Panc1 (cell line): ENCODE data around the gene IL6. TPM values are rescaled to one million over a fixed set of nuclear protein-coding genes. Genes with fewer than 3 reads are reported as not detected.
"Not testable (repeated sequence)": the region's sequence is repeated elsewhere in the genome, so short reads cannot be mapped to it uniquely, and the experiment has no call there.

Experiments
- ATAC-seq: fragments of 200-7000 bp; cut with Tn5 transposase; 2 replicates; pipeline ENCODE4 v1.9.1; 2020; ENCODE audit warnings: mild to moderate bottlenecking, moderate library complexity
- BruUV-seq: library from RNA; stranded (reverse); fragments of 400-500 nt; replicated peaks from 2 replicates; lab custom pipeline; 2021; lab: Mats Ljungman, UMichigan
- CTCF ChIA-PET: fragments of 300-600 bp; sonication (Branson Sonifier 250); formaldehyde crosslinking; loops from one replicate; lab custom pipeline; 2022; ENCODE audit warnings: antibody characterized with exemption; lab: Charles Lee
- POLR2A ChIA-PET: fragments of 300-600 bp; sonication (Branson Sonifier 250); formaldehyde crosslinking; loops from one replicate; lab custom pipeline; 2022; ENCODE audit warnings: antibody characterized with exemption; lab: Charles Lee
- DNase-seq: peaks from one replicate; pipeline ENCODE4 v3.0.0-alpha.2; 2010; ENCODE audit warnings: low read depth, low spot score
- H3K27ac ChIP-seq: 2 replicates; pipeline ENCODE4 v1.5.1; 2011; ENCODE audit warnings: mild to moderate bottlenecking, low read length, inconsistent platforms
- H3K27me3 ChIP-seq: fragments of 200-500 bp; sonication (Bioruptor generic); 2 replicates; pipeline ENCODE4 v1.6.0; 2014; ENCODE audit warnings: low read length, inconsistent platforms; ENCODE audit not compliant: control insufficient read depth, insufficient read depth
- H3K36me3 ChIP-seq: fragments of 200-500 bp; sonication (Bioruptor generic); 2 replicates; pipeline ENCODE4 v1.5.1; 2014; ENCODE audit warnings: inconsistent platforms, mild to moderate bottlenecking, low read length, moderate library complexity; ENCODE audit not compliant: control insufficient read depth, insufficient read depth
- H3K4me1 ChIP-seq: 2 replicates; pipeline ENCODE4 v1.5.1; 2011; ENCODE audit warnings: inconsistent platforms, mild to moderate bottlenecking, low read length, moderate library complexity; ENCODE audit not compliant: control insufficient read depth, insufficient read depth
- H3K4me3 ChIP-seq, 2 experiments: 2 replicates each; pipeline ENCODE4 v1.5.1; 2011 to 2012; ENCODE audit warnings: low read depth in 2 of 2, low read length in 2 of 2, mild to moderate bottlenecking in 2 of 2, inconsistent platforms in 1 of 2, moderate library complexity in 1 of 2
- H3K9me3 ChIP-seq: fragments of 200-500 bp; sonication (Bioruptor generic); 2 replicates; pipeline ENCODE4 v1.5.1; 2014; ENCODE audit warnings: low read depth, mild to moderate bottlenecking, inconsistent platforms, low read length, moderate library complexity; ENCODE audit not compliant: control insufficient read depth, insufficient read depth
- CTCF ChIP-seq: fragments of 450-650 bp; IDR thresholded peaks from 2 replicates; pipeline ENCODE4 v1.5.1; 2017; ENCODE audit warnings: mild to moderate bottlenecking
- POLR2AphosphoS5 ChIP-seq: IDR thresholded peaks from 2 replicates; pipeline ENCODE4 v1.6.1; 2012; ENCODE audit warnings: mild to moderate bottlenecking, low read depth, low read length, moderate library complexity
- REST ChIP-seq, 2 experiments: IDR thresholded peaks; 2 replicates each; pipeline ENCODE4 v1.6.1; 2011 to 2012; ENCODE audit warnings: low read depth in 2 of 2, control low read depth in 1 of 2, low read length in 1 of 2, mild to moderate bottlenecking in 1 of 2, moderate library complexity in 1 of 2; ENCODE audit not compliant: insufficient read depth in 1 of 2
- SIN3A ChIP-seq: IDR thresholded peaks from 2 replicates; pipeline ENCODE4 v1.6.1; 2012; ENCODE audit warnings: low read depth, mild to moderate bottlenecking, low read length, moderate library complexity, borderline replicate concordance; ENCODE audit not compliant: insufficient read depth
- TCF7L2 ChIP-seq: IDR thresholded peaks from 2 replicates; pipeline ENCODE4 v1.6.1; 2011; ENCODE audit warnings: mild to moderate bottlenecking, low read depth, low read length, inconsistent platforms
- in situ Hi-C: cut with HindIII; loops from 2 replicates; pipeline ENCODE4 v1.10.0; 2016; ENCODE audit warnings: low sequenced_read_pairs, low pct_unique_long_range_greater_than_20kb
- intact Hi-C: fragments of 100-400 bp; cut with micrococcal nuclease; formaldehyde crosslinking; loops from one replicate; pipeline ENCODE4 v1.10.0; 2022; ENCODE audit not compliant: unreplicated experiment
- total RNA-seq: library from RNA; stranded (reverse); gene quantifications from one replicate; pipeline ENCODE4 v1.2.1, GENCODE V29; 2021; ENCODE audit not compliant: unreplicated experiment

Gene IL6
- total RNA-seq, 1 experiment from 2014 or later = not detected

GRCh38 chr7:22686620-22687019 lies 40.4 kb upstream of the IL6 start:
- DNase-seq (no peak), ATAC-seq (no peak)
- intact Hi-C loops (no loop called here), in situ Hi-C loops (no loop called here)
- no peaks in the 10 kb centered on the region for H3K9me3 ChIP-seq
- no peaks in the 10 kb centered on the region for H3K36me3 ChIP-seq
- ChIA-PET CTCF (no interaction called here), POLR2A (no interaction called here)
- BruUV-seq = no TSS peak
- no peaks in the 10 kb centered on the region for H3K4me1 ChIP-seq
- no peak overlapping the region for H3K4me3 ChIP-seq
- no peak overlapping the region for H3K27ac ChIP-seq
- TF ChIP-seq REST (IDR thresholded peaks at IDR 0.05; ENCODE audit: insufficient read depth in 1 of 2, low read depth in 2 of 2, low read length in 1 of 2) (no peak), CTCF (no peak), TCF7L2 (no peak), SIN3A (no peak), POLR2AphosphoS5 (no peak)
- H3K27me3 ChIP-seq = no peaks in the 10 kb centered on the region

GRCh38 chr7:22688084-22688483 lies 38.9 kb upstream of the IL6 start:
- no peaks in the 10 kb centered on the region for H3K9me3 ChIP-seq
- intact Hi-C loops = no loop called here
- TF ChIP-seq REST (IDR thresholded peaks at IDR 0.05; ENCODE audit: insufficient read depth in 1 of 2, low read depth in 2 of 2, low read length in 1 of 2) = no peak
- TF ChIP-seq TCF7L2 = no peak
- no peak for TF ChIP-seq POLR2AphosphoS5
- TF ChIP-seq CTCF = no peak
- TF ChIP-seq SIN3A = no peak
- no peak overlapping the region for H3K27ac ChIP-seq
- no peak overlapping the region for H3K4me3 ChIP-seq
- in situ Hi-C loops = no loop called here
- ATAC-seq = no peak
- H3K27me3 ChIP-seq = no peaks in the 10 kb centered on the region
- ChIA-PET POLR2A (no interaction called here), CTCF (no interaction called here)
- no peak for DNase-seq
- no peaks in the 10 kb centered on the region for H3K4me1 ChIP-seq
- no TSS peak for BruUV-seq
- H3K36me3 ChIP-seq = no peaks in the 10 kb centered on the region

GRCh38 chr7:22688934-22689333 lies 38.1 kb upstream of the IL6 start:
- H3K27me3 ChIP-seq, intact Hi-C loops, H3K4me3 ChIP-seq, POLR2A ChIA-PET, ATAC-seq, BruUV-seq, H3K36me3 ChIP-seq, DNase-seq, H3K9me3 ChIP-seq, CTCF ChIA-PET, H3K27ac ChIP-seq, in situ Hi-C loops, H3K4me1 ChIP-seq: not testable (repeated sequence)
